K562 (cell line): ENCODE measurements around the gene TMEM92. TPM values are rescaled to one million over a fixed set of nuclear protein-coding genes. Genes with fewer than 3 reads are reported as not detected.

ENCODE experiments used
- ATAC-seq: fragments of 200-7000 bp; cut with Tn5 transposase; 3 replicates; pipeline ENCODE4 v1.9.1; 2020; ENCODE audit warnings: moderate library complexity
- BruUV-seq: library from RNA; stranded (reverse); fragments of 400-500 nt; replicated peaks from 2 replicates; lab custom pipeline; 2021; lab: Mats Ljungman, UMichigan
- CTCF ChIA-PET: fragments of 300-600 bp; formaldehyde crosslinking; extraction: SDS; loops from one replicate; lab custom pipeline; 2021; ENCODE audit warnings: low intra/inter-chr PET ratio; lab: Yijun Ruan, JAX
- POLR2A ChIA-PET: fragments of 300-600, 350-650 bp; sonication (Branson Sonifier 250); formaldehyde crosslinking; extraction: SDS; loops from one replicate; lab custom pipeline; 2021; ENCODE audit warnings: antibody characterized with exemption, inconsistent platforms; lab: Yijun Ruan, JAX
- DNase-seq, 4 experiments: peaks; one replicate each; pipeline versions ENCODE4 v3.0.0 to v3.0.0-alpha.2; 2011 to 2018; ENCODE audit warnings: low spot score in 3 of 4, mixed read lengths in 3 of 4; ENCODE audit errors: extremely low read depth in 1 of 4
- FAIRE-seq: peaks from 2 replicates; lab custom pipeline; 2011; peaks lifted over from hg19 to GRCh38; lab: Jason Lieb, UNC
- H2AFZ ChIP-seq: 2 replicates; pipeline ENCODE4 v1.6.0; 2011; ENCODE audit warnings: low read depth, low read length, control low read depth, inconsistent platforms
- H3K27ac ChIP-seq: fragments of 200-600 bp; 3 replicates; pipeline ENCODE4 v1.8.0; 2011; ENCODE audit warnings: low read depth, mild to moderate bottlenecking, control low read depth, inconsistent platforms, low read length, moderate library complexity, mixed read lengths; ENCODE audit errors: extremely low read depth
- H3K27me3 ChIP-seq, 2 experiments: fragments of 300-600 bp in 1 of 2; 2 replicates in 1 of 2; 3 replicates in 1 of 2; pipeline versions ENCODE4 v1.6.0 to v1.8.0; 2011; ENCODE audit warnings: inconsistent platforms in 2 of 2, low read length in 2 of 2, mild to moderate bottlenecking in 1 of 2, mixed read lengths in 1 of 2, moderate library complexity in 1 of 2; ENCODE audit not compliant: control insufficient read depth in 2 of 2, insufficient read depth in 2 of 2
- H3K36me3 ChIP-seq: fragments of 300-600 bp; 3 replicates; pipeline ENCODE4 v1.8.0; 2011; ENCODE audit warnings: mild to moderate bottlenecking, low read length, inconsistent platforms; ENCODE audit not compliant: control insufficient read depth, insufficient read depth
- H3K4me1 ChIP-seq, 2 experiments: fragments of 200-600 bp in 1 of 2; replicated peaks in 1 of 2; 2 replicates in 1 of 2; 3 replicates in 1 of 2; pipeline versions ENCODE4 v1.5.1 to v1.8.0; 2011; ENCODE audit warnings: inconsistent platforms in 2 of 2, low read length in 2 of 2, mild to moderate bottlenecking in 1 of 2, mixed read lengths in 1 of 2, moderate library complexity in 1 of 2; ENCODE audit not compliant: control insufficient read depth in 2 of 2, insufficient read depth in 2 of 2
- H3K4me2 ChIP-seq: 2 replicates; pipeline ENCODE4 v1.6.1; 2011; ENCODE audit warnings: low read length, control low read depth, inconsistent platforms, mixed read lengths; ENCODE audit not compliant: insufficient read depth
- H3K4me3 ChIP-seq: fragments of 200-600 bp; sonication (generic), shearing (Covaris generic); 2 replicates; pipeline ENCODE4 v1.5.1; 2016; ENCODE audit warnings: control low read depth, inconsistent platforms
- H3K79me2 ChIP-seq: fragments of 200-600 bp; 3 replicates; pipeline ENCODE4 v1.8.0; 2011; ENCODE audit warnings: low read length, inconsistent platforms; ENCODE audit not compliant: control insufficient read depth, insufficient read depth
- H3K9ac ChIP-seq, 2 experiments: 2 replicates each; pipeline versions ENCODE4 v1.6.0 to v1.6.1; 2011; ENCODE audit warnings: low read depth in 2 of 2, low read length in 2 of 2, control low read depth in 1 of 2, inconsistent platforms in 1 of 2, mild to moderate bottlenecking in 1 of 2, mixed read lengths in 1 of 2; ENCODE audit not compliant: insufficient read depth in 1 of 2
- H3K9me1 ChIP-seq: one replicate; pipeline ENCODE4 v1.6.0; 2011; ENCODE audit warnings: inconsistent platforms, mild to moderate bottlenecking, low read length, moderate library complexity; ENCODE audit not compliant: control insufficient read depth, insufficient read depth
- H3K9me3 ChIP-seq: replicated peaks from 2 replicates; pipeline ENCODE4 v1.5.1; 2011; ENCODE audit warnings: low read depth, low read length, inconsistent platforms; ENCODE audit not compliant: control insufficient read depth, insufficient read depth
- H4K20me1 ChIP-seq: replicated peaks from 2 replicates; pipeline ENCODE4 v1.6.1; 2011; ENCODE audit warnings: low read length, inconsistent platforms, mixed read lengths; ENCODE audit not compliant: control insufficient read depth, insufficient read depth
- ADNP ChIP-seq: fragments of 200-800 bp; sonication (Bioruptor generic); IDR thresholded peaks from 2 replicates; pipeline ENCODE4 v1.6.1; 2016; ENCODE audit warnings: missing genetic modification characterization, missing compliant biosample characterization
- BCOR ChIP-seq: fragments of 450-650 bp; IDR thresholded peaks from 2 replicates; pipeline ENCODE4 v1.6.1; 2016
- BRD9 ChIP-seq: fragments of 450-650 bp; IDR thresholded peaks from 2 replicates; pipeline ENCODE4 v1.6.1; 2018; ENCODE audit warnings: low read depth; ENCODE audit not compliant: partially characterized antibody
- CBX1 ChIP-seq: sonication (generic); IDR thresholded peaks from 2 replicates; pipeline ENCODE4 v1.6.1; 2016; ENCODE audit warnings: antibody characterized with exemption, low read depth, mild to moderate bottlenecking
- CREB1 ChIP-seq, 2 experiments: sonication (generic) in 1 of 2; formaldehyde crosslinking in 1 of 2; IDR thresholded peaks; 2 replicates each; pipeline versions ENCODE4 v1.6.1 to v1.8.0; 2012 to 2022; ENCODE audit warnings: inconsistent platforms in 1 of 2, mild to moderate bottlenecking in 1 of 2, missing genetic modification reagents in 1 of 2, moderate library complexity in 1 of 2
- CREM ChIP-seq: IDR thresholded peaks from 2 replicates; pipeline ENCODE4 v1.6.1; 2014; ENCODE audit warnings: antibody characterized with exemption, low read depth
- GABPB1 ChIP-seq: sonication (generic); formaldehyde crosslinking; IDR thresholded peaks from 2 replicates; pipeline ENCODE4 v1.8.0; 2022; ENCODE audit warnings: mild to moderate bottlenecking, missing genetic modification reagents
- MTA1 ChIP-seq: fragments of 450-650 bp; IDR thresholded peaks from 2 replicates; pipeline ENCODE4 v1.6.1; 2017; ENCODE audit warnings: borderline replicate concordance
- POLR2A ChIP-seq: fragments of 450-650 bp; conservative IDR thresholded peaks from 2 replicates; pipeline ENCODE4 v1.6.1; 2016
- PTBP1 ChIP-seq: fragments of 200-400 bp; formaldehyde crosslinking; IDR thresholded peaks from 2 replicates; pipeline ENCODE4 v1.6.1; 2017; ENCODE audit warnings: low read depth, low read length
- ZNF507 ChIP-seq: conservative IDR thresholded peaks from 2 replicates; pipeline ENCODE4 v1.6.1; 2017; ENCODE audit warnings: missing genetic modification characterization, missing compliant biosample characterization
- WGBS: fragments of 100-300 bp; shearing (Covaris generic); methylation state at CpG from one replicate; pipeline ENCODE4 v1.1.6; 2016; ENCODE audit warnings: low coverage, mixed read lengths; ENCODE audit not compliant: insufficient coverage; ENCODE audit errors: missing lambda C conversion rate; 5-methylcytosine and 5-hydroxymethylcytosine counted together
- in situ Hi-C: fragments of 300-500 bp; cut with MboI; formaldehyde crosslinking; loops from 4 replicates; pipeline ENCODE4 v1.15.0; 2018; ENCODE audit warnings: inconsistent platforms, mixed read lengths
- intact Hi-C: fragments of 100-400 bp; cut with micrococcal nuclease; formaldehyde crosslinking; loops from 2 replicates; pipeline ENCODE4 v1.14.2; 2022
- polyA plus RNA-seq, 8 experiments: library from polyadenylated mRNA; depleted of rRNA in 4 of 8; stranded (reverse) in 5 of 8; unstranded in 3 of 8; fragments of >200 nt; fragmentation: Nextera tagmentation in 2 of 8; fragmentation: Illumina TruSeq in 1 of 8; extraction: Ambion mirVana in 2 of 8; extraction: Trizol in 1 of 8; gene quantifications; 2 replicates each; pipeline versions ENCODE4 v1.2.1 to v1.2.3, GENCODE V29; 2011 to 2014; ENCODE audit warnings: inconsistent platforms in 1 of 8, missing spikeins in 1 of 8
- total RNA-seq, 7 experiments: library from RNA; depleted of rRNA in 6 of 7; stranded (reverse); fragments of >200 nt in 6 of 7; fragmentation: Illumina TruSeq in 2 of 7; extraction: Trizol in 2 of 7; gene quantifications; 2 replicates each; pipeline versions ENCODE4 v1.2.1 to v1.2.3, GENCODE V29; 2011 to 2021; ENCODE audit warnings: low replicate concordance in 1 of 7
- TF ChIP-seq, protein P1 (sequence below), 2 experiments: fragments of 450-650 bp; formaldehyde crosslinking in 1 of 2; IDR thresholded peaks; 2 replicates each; pipeline versions ENCODE4 v1.4.0 to v1.6.1; 2014 to 2020; ENCODE audit warnings: mild to moderate bottlenecking in 2 of 2, borderline replicate concordance in 1 of 2, low read depth in 1 of 2

TMEM92 gene
- total and polyA plus RNA-seq, 9 of the 15 experiments (the other 6 are each of a cell fraction or from before 2014, with no cell fraction given) = 0.14 to 2.1 (median 0.40) TPM

DNA sequence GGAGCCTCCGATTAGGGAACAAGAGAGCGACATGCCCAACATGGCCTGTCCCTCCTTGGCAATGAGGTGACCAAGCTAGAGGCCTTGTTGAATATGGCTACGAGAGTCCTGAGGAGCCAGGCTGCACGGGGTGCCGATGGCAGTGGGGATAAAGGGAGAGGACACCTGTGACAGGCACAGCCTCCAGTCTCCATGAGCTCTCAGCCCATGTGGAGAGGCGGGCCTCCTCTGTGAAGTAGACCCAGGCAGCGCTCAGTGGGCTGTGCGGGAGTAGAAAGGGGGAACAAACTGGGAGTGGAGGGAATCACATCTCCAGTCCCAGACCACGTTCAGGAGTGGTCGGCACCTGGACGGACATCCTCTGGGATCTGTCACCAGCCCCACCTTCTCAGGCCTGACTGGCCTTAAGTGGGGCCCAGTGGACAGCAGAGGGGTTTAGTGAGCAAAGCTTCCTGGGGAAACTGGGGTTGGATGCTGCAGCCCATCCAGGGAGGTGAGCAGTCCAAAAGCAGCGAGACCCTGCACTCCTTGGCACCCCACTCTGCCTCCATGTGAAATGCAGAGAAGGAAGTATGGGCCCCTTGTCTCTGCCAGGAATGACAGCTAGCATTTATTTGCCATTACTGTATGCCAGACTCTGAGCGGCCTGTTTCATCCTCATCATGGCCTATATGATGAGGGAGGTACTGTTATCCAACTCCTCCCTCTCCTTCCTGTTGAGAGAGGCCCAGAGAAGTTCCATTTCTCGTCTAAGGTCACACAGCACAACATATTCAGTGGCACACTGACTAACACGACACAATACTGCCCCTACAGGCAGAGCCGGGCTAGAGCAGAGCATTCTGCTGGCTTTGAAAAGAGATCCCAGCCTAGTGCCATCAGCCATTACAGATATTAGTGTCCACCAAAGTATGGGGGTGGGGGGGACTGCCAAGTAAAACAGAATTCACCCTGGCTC lies 4.5 kb upstream of the TMEM92 start:
- in situ Hi-C loops (loop anchor here (5.0 kb wide), 1 partner anchor 62 kb away; no protein-coding TSS in a partner anchor), intact Hi-C loops (loop anchor here (1.0 kb wide), 1 partner anchor 69 kb away; no protein-coding TSS in a partner anchor)
- DNase-seq = peak; percentile 65 to 77 (median 69)
- H3K4me1 ChIP-seq = peaks cover 12 to 34% of the 10 kb centered on the region in 2 experiments
- ChIA-PET CTCF (interaction anchor here (0.6 to 6.8 kb wide), 2 partner anchors 69 to 81 kb away, joined by 3 to 147 read pairs; partner anchors contain the start of gene COL1A1), POLR2A (interaction anchor here (0.6 to 1.6 kb wide), 3 partner anchors 11 to 60 kb away, joined by 3 to 6 read pairs (median 6); no protein-coding TSS in a partner anchor)
- no peaks in the 10 kb centered on the region for H3K9me1 ChIP-seq
- no peaks in the 10 kb centered on the region for H3K9me3 ChIP-seq
- WGBS = 18% methylated on average over 14 of the region's 16 CpGs
- no peaks in the 10 kb centered on the region for H4K20me1 ChIP-seq
- no peaks in the 10 kb centered on the region for H3K36me3 ChIP-seq
- peak; percentile 97 for FAIRE-seq
- no peak overlapping the region for H2AFZ ChIP-seq
- H3K4me3 ChIP-seq = no peak overlapping the region
- no peak overlapping the region for H3K4me2 ChIP-seq
- no peaks in the 10 kb centered on the region for H3K79me2 ChIP-seq
- no peak overlapping the region for H3K9ac ChIP-seq
- H3K27ac ChIP-seq = no peak overlapping the region
- peak; percentile 84 for ATAC-seq
- peaks cover 0 to 12% of the 10 kb centered on the region in 2 experiments; a peak in 2 of 5 replicates for H3K27me3 ChIP-seq
- BruUV-seq = no TSS peak
- TF ChIP-seq POLR2A (no peak), ADNP (peak; percentile 64), CBX1 (0 out of 2 replicates have a peak, but pooled peaks have one; percentile 26), CREM (0 out of 2 replicates have a peak, but pooled peaks have one; percentile 28), CREB1 (IDR thresholded peaks at IDR 0.05) (no peak), CREB1 (CRISPR knock-in tag; IDR thresholded peaks at IDR 0.05) (0 out of 2 replicates have a peak, but pooled peaks have one; percentile 12), MTA1 (0 out of 2 replicates have a peak, but pooled peaks have one; percentile 22), PTBP1 (peak; percentile 85; the same call in 1 of the 2 replicates), BCOR (peak; percentile 94), ZNF507 (tag) (no peak), GABPB1 (CRISPR knock-in tag) (0 out of 2 replicates have a peak, but pooled peaks have one; percentile 32), BRD9 (peak; percentile 84)
- TF ChIP-seq, protein P1, sequence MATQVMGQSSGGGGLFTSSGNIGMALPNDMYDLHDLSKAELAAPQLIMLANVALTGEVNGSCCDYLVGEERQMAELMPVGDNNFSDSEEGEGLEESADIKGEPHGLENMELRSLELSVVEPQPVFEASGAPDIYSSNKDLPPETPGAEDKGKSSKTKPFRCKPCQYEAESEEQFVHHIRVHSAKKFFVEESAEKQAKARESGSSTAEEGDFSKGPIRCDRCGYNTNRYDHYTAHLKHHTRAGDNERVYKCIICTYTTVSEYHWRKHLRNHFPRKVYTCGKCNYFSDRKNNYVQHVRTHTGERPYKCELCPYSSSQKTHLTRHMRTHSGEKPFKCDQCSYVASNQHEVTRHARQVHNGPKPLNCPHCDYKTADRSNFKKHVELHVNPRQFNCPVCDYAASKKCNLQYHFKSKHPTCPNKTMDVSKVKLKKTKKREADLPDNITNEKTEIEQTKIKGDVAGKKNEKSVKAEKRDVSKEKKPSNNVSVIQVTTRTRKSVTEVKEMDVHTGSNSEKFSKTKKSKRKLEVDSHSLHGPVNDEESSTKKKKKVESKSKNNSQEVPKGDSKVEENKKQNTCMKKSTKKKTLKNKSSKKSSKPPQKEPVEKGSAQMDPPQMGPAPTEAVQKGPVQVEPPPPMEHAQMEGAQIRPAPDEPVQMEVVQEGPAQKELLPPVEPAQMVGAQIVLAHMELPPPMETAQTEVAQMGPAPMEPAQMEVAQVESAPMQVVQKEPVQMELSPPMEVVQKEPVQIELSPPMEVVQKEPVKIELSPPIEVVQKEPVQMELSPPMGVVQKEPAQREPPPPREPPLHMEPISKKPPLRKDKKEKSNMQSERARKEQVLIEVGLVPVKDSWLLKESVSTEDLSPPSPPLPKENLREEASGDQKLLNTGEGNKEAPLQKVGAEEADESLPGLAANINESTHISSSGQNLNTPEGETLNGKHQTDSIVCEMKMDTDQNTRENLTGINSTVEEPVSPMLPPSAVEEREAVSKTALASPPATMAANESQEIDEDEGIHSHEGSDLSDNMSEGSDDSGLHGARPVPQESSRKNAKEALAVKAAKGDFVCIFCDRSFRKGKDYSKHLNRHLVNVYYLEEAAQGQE (IDR thresholded peaks at IDR 0.05; ENCODE audit: borderline replicate concordance) = peak; percentile 34; the same call in 1 of the 2 replicates
- TF ChIP-seq, protein P1 (CRISPR knock-in tag; IDR thresholded peaks at IDR 0.05; ENCODE audit: low read depth) = no peak
